NCI-H524 treated with DMSO at 0.1 percent for 48 hours (cell line): Measurements from ENCODE around the gene SIX3.

Source experiments
- DNase-seq: peaks from one replicate; lab custom pipeline; 2025; lab: John Stamatoyannopoulos, UW

Gene SIX3

DNA sequence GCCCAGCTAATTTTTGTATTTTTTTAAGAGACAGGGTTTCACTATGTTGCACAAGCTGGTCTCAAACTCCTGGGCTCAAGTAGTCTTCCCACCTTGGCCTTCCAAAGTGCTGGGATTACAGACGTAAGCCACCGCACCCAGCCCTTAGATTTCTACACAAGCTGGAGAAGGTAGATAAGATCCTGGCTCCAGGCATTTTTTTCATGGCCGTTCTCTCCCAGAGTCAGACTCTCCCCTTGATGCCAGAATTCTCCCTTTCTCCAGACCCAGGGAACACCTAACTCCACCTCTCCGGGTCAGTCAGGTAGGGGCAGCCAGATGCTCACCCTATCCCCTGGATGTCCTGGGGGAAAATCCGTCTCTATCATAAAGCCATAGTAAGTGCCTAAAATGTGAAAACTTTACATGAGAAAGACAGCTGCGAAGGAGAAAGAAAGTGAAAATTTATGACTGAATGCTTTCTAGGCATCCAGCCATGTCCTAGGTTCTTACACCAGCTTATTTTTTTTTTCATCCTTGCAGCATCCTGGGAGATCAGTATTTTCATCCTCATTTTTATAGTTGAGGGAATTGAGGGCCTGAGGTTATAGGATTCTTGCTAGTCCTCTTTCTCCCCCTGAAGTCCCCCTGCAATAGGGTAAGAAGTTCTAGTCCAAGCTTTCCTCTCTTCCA, 16.3 kb downstream of the SIX3 start:
- DNase-seq = no peak

DNA sequence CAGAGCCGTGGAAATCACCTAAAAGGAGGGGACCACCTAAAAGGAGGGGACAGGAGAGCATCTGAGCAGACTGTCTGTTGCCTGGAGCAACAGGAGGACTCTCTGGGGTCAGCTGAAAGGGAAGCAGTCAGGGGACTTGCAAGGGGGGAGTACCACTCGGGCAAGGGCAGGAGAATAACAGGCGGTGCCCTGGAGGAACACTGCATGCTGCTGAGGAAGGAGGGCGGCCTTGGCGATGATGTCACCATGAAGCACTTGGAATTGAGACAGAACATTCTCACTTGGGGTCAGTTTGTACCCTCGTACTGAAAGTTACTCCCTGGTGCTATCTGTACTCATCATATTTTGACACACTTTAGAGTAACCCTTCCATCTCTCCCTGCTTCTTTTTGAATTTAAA, 18.4 kb downstream of the SIX3 start:
- DNase-seq = no peak

DNA sequence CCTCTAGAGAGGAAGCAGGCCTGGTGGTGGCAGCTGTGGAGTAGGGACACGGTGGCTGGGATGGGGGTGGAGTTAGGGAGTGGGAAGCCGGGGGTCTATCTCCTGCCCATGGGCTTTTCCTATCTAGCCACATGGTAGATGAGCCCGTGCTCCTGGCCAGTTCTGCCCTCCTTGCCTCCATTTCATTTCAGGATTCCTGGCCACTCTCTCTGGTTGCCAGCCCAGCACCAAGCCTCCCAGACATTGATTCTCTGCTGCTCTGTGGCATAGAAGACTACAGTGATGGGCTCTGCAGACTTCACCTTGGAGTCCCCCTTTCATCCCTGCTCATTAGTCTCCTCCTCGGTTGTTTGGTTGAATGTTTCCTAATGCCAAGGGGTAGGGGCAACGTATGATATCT, 19.4 kb downstream of the SIX3 start:
- DNase-seq = no peak

DNA sequence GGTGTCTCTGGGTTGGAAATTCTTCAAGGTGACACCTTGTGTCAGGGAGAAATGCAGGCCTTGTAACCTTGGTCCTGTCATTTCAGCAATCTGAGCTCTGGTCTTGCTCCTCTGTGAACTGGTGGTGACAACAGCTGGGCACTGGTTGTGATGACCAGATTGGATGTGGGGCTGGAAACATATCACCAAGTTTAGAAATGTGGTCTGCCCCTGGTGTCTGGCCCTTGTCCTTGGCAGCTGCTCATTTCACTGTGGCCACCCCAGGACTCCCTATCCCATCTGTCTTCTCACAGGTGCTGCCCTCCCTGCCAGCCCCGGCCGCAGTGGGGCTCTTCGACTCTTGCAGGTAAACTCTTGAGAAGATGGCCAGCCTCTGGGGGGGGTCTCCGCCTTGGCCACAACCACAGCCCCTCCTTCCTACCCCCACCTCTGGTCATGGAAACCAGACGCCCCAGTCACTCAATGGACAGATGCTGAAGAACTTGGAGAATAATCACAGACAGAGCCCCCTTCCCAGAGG, 20.7 kb downstream of the SIX3 start:
- no peak for DNase-seq

DNA sequence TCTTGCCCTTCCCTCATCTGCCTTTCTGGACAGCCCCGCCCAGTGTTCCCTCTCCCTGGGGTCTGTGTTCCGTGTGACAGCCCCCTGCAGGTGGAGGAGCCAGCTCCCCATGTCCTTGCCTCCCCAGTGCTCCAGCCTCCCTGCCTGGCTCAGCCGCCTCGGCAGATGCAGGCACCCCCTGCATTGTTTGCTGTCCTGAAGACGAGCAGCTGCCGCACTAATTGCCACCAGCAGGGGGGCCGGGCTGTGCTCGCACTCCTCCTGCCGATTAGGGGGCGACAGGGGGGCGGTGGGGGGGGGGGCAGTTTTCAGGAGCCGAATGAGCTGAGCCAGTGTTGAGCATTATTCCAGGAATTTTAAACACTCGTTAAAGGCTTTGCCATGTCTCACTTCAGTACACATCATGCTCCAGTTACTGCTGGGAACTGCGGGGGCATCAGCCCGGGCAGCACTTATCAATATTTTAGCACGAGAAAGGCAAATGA, 23.3 kb downstream of the SIX3 start:
- peak; percentile 41 for DNase-seq

DNA sequence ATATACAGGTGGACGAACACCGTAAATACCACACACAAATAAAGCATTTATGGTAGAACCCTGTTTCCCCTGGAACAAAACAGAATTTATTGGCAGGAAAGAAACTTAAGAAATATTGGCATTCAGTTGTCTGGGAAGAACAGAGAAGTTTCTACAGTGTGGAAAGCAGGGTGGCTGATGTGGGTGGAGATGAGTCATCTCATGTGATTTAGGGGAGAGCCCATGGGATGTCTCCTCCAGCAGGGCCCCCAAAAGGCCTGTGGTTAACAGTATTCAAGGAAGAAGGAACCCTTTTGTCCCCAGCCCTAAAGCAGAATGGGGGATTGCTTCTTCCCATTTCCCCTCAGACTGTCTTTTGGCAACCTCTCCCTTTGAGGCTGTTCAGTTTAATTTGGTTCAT, 24.2 kb downstream of the SIX3 start:
- DNase-seq = no peak

DNA sequence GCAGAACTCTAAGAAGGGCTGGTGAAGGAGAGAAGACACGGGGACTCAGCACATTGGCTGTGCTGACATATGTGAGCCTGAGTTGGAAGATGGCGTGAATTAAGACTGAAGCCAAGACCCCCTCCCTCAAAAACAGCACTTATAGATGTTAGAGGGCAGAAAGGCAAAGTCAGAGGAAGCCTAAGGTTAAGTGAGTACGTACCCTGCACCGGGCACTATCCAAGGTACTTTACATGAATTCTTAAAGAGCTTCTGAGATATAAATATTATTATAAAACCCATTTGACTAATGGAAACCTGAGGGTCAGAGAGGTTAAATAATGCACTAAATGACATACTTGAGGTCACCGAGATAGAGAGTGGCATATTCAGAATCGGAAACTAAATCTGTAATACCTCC, 25.6 kb downstream of the SIX3 start:
- DNase-seq = no peak

DNA sequence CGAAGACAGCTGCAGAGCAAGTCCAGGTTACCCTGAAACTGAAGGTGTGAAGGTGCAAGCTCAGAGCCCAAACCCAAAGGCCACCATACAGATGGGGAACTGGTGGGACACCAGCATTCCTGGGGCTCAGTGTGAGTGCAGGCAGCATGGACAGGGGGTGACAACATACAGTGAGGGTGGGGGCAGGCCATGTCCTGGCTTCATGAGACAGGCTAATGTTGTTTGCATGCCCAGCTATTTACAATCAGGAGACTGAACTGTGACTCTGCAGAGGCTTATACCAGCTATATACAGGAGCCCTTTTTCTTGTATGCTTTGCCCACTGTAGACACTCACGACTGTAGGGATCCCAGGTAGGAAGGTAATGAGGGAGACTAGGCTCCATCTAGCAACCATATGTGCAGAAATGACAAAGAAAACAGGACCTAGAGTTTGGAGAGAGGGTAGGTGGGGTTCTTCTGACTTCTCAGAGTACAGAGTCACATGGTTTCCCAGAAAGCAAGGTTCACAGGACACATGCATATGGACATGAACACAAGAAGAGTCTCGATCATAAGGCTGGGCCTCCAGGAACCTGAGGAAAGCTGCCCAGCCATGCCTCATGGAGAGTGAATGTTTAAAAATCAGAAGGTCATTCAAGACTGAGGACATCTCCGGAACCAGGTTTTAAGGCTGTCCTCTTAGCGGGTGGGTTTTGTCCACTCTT, 26.4 kb downstream of the SIX3 start:
- no peak for DNase-seq

DNA sequence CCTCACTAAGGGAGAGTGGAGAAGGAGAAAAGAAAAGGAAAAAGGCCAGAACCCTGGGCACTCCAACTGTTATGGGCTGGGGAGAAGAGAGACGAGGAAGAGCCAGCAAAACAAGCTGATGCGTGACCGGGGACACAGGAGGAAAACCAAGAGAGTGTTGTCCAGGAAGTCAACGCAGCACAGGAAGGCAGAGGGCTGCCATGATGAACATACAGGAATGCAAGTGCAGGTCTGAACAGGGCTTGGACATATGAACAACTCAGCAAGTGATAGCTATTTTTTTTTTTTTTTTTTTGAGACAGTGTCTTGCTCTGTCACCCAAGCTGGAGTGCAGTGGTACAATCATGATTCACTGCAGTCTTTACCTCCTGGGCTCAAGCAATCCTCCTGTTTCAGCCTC, 28.4 kb downstream of the SIX3 start:
- no peak for DNase-seq

DNA sequence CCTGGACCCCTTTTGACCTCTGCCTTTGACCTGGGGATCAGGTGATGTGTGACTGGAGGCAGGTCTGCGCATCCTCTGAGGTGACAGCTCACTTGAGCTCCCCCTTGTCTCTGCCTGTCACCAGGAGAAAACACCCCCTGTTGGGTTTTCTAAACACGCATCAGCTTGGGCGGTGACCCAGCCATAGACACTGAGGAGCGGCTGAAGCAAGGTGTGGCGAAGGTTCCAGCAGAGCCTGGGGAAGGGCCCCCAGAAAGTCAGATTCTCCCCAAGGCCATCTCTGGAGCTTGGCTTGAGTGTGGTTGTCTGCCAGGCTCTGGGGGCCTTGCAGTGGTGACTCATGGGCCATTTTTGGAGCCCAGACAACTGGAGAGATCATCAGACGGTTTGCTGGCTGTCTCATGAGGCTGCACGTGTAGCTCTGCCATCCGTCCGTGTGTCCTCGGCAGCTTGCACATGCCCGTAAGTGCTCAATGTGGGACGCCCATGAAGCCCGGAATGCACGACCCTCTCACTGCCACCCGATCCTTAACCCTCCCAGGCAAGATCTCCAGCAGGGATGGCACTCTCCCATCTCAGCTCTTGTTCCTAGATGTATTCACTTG, 29.4 kb downstream of the SIX3 start:
- DNase-seq = no peak

DNA sequence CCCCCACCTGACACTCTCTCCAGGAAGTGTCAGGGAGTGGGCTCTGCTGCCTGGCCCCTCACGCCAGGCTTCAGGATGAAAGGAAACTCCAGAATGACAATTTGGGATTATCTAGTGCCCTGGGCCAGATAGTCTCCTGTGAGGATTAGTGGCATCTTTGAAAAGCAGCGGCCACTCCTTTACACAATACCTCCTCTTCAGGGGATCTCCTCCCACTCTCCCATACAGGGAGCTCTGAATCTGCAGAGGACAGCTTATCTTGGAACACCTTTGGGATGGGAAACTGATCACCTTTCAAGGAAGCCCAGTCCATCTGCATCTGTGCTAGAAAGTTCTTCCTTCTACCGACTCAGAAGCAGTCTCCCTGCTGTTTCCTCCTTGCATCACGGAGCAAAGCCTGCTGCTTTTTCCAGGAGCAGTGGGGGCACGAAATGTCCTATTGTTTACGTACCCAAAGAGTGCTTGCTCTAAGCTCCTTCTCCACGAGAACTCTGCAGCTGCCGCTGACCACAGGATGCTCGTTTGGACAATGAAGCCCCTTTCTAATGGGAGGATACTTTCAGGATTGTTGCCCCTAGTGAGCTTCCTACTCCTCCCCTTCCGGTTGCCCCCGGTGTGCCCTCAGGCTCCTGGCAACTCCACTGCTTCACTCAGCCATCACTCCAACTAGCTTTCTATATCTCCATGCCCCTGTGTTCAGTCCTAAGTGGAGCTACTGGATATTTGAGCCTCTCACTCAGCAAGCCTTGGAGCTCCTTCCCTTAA, 31.5 kb downstream of the SIX3 start:
- no peak for DNase-seq

DNA sequence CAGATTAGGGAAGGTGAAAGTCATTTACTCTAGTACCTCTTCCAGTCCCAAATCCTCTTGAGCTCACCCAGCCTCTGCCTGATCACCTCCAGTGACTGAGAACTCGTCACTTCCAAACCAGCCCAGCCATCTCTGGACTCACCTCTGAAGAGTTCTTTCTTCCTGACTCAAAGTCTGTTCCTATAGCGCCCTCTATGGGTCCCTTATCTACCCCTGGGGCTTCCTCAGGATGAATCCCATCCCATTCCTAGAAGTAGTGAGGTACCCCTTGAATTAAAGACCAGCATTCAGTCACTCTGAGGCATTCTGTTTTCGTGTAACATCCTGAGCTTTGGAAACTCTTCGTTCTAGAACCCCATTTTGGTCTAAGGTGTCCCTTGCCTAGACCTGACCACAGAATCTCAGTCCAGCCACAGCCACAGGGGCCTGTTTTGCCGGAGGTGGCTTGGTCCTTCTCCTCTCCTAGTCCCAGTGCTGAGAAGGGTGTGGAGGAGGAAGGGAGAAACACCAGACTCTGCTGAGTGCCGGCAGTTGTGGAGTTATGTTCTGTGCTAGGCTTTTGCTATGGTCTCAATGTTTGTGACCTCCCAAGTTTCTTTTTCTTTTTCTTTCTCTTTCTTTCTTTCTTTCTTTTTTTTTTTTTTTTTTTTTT, 32.7 kb downstream of the SIX3 start:
- DNase-seq = no peak

DNA sequence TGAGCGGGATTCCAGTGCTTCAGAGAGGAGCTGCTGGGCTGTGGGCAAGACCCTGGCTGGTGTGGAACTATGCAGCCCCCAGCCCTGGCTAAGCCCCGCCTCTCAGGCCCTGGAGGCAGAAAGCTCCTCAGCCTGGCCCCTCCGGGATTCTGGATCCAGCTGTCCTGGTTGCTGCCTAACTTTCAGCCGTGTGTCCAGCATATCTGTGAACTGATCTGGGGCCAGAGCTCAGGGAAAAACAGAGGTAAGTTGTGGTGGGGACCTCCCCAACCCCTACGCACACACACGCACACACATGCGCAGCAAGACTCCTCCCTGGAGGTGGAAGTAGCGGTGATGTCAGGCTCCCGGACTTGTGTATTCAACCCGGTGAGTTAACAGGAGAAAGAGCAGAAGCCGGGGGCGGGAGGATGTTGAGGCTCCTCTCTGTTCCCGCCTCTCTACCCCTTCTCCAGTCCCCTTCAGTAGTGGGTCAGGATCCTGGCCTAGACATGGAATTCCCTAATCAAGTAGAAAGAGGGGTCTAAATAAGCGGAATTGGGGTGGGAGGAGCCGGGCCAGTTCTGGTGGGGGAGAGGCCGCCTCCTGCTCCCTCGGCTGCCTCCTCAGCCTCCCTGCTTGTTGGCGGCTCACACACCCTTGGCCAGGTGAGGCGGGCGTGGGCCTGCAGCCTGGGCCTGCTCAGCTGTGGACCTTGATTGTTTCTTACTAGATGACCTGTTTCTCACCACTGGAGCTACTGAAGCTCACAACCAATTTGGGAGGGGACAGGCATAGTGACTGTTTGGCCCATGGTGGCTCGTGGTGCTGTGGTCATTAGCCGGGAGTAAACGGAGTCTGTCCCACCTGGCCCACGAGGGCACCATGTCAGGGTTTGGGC, 34.3 kb downstream of the SIX3 start:
- no peak for DNase-seq

DNA sequence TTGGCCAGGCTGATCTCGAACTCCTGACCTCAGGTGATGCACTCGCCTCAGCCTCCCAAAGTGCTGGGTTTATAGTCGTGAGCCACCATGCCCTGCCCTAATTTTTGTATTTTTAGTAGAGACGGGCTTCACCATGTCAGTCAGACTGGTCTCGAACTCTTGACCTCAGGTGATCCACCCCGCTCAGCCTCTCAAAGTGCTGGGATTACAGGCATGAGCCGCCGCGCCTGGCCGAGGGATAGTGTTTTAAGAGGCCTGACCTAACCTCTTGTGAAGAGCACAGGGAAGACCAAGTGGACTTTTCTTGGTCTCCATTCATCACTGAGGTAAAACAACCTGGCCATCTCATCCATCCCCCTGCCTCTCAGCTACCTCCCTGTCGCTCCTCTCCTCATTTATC, 38.1 kb downstream of the SIX3 start:
- DNase-seq = no peak

DNA sequence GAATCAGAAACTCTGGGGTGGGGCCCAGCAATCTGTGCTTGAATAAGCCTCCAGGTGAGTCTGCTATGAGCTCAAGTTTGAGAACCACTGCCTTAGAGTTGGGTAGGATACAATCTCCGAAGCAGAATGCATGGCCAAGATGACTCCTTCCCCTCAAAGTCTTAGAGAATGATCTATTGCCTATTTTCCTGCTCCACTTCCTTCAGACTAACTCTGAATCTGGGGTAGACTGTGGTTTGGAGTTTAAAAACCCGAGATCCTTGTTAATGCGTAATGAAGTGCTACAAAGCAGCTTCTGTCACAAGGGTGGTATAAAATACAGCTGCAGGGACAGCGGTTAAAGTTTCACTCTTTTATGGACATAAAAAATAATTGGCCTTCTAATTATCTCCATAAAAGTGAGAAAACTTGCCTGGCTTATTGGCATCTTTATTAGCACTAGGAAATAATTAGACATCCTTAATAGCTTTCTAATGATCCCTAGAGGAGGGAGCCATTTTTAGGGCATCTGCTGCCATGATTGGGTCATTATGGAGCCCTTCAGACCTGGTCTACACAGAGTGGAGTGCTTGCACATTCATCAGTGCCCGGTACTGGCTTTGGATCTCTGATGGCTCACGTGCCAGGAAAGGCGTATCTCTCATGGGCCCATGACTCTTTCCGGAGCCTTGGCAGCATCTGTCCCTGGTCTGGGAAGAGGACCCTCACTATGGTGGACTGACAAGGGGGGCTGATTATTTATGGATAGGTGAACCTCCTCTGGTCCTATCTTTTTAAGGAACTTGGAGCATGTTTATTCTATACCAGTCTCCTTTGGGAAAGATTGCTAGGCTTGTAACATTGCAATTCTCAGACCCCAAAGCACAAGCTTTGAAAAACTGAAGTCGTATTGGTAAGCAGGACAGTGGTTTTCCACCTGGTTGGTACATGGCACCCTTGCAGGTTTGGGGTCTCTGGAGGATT, 39.5 kb downstream of the SIX3 start:
- no peak for DNase-seq

DNA sequence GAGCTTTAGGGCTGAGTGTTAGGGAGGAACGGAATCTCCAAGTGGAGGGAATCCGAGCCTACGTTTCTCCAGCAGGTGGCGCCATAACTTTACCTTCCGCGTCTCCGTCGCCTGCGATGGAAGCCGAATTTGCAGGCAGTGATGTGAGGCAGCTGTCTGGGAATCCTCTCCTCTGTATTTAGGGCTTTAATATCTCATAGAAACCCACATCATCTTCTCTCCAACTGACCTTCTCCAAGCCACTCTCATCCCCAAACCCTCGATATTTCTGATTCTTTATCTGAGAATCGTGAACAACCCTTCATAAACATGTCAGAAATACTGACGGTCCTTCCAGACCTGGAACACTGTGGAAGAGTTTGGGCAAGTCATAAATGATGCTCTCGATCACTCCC, 40.2 kb downstream of the SIX3 start:
- DNase-seq = peak; percentile 41

DNA sequence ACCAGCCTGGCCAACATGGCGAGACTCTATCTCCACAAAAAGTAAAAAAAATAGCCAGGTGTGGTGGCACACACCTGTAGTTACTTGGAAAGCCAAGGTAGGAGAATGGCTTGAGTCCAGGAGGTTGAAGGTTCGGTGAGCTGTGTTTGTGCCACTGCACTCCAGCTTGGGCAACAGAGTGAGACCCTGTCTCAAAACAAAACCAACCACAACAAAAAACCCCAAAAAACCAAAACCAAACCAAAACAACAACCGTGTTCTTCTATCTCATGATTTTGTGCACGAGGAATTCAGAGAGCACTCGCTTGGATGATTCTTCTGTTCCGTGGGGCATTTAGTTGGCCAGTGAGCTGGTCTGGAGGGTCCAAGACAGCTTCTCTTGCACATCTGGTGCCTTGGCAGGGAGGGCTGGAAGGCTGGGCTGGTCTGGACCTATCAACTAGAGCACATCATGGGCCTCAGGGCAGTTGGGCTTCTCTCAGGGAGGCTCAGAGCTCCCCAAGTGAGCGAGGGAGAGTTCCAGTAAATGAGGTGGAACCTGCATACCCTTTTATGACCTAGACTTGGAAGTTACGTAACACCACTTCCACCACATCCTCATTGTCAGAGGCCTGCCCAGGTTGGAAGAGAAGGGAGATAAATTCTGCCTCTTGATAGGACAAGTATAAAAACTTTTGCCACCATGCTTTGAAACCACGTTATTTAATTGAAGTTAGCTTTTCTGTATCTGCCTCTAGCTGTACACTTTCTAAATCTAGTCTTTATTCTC, 42.5 kb downstream of the SIX3 start:
- DNase-seq = no peak

DNA sequence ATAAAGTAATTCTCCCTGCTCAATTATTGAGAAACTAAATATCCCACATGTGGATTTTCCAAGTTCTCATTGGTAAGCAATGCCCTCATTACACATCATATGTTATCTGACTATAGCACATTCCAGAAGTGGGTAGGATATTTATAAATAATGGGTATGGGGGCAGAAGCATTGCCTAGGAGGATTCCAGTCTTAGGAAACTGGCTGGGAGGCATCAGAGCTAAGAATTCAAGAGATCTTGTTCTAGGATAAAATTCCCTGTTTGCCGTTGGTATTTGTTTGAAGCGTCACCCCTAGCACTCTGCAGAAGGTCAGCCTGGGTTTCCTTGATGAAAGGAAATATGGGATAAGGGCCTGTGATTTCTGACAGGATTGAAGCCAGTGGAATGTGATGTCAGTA, 47.7 kb downstream of the SIX3 start:
- no peak for DNase-seq

DNA sequence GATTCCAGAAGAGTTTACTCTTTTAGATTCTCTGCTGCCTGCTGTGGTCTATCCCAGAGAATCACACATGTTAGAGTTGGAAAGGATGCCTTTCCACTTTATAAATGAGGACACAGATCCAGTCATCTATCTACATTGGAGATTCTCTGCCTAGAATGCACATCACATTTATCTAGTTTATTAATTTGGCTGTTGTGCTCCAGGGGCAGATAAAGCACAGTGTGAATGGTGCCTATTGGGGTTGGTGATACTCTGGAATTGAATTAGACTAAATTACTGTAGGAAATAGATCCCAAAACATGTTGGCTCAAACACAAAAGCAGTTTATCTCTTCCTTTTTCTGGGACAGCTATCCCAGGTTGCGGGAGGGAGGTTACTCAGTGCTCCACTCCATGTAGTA, 52.9 kb downstream of the SIX3 start:
- DNase-seq = no peak
